H9 (cell line): ENCODE data around the gene ITPR2. TPM values are rescaled to one million over a fixed set of nuclear protein-coding genes. Genes with fewer than 3 reads are reported as not detected.

Source experiments
- DNase-seq: peaks from one replicate; pipeline ENCODE4 v3.0.0-alpha.2; 2017
- H2AFZ ChIP-seq: one replicate; pipeline ENCODE4 v1.6.1; 2013; ENCODE audit warnings: mild to moderate bottlenecking, low read length, control low read depth, moderate library complexity
- H2AK5ac ChIP-seq: 2 replicates; pipeline ENCODE4 v1.6.1; 2013; ENCODE audit warnings: low read length, control low read depth, mixed read lengths; ENCODE audit not compliant: insufficient read length
- H2BK120ac ChIP-seq: one replicate; pipeline ENCODE4 v1.6.1; 2013; ENCODE audit warnings: low read depth, mild to moderate bottlenecking, low read length, control low read depth, inconsistent platforms; ENCODE audit not compliant: poor library complexity, severe bottlenecking
- H2BK12ac ChIP-seq: 2 replicates; pipeline ENCODE4 v1.6.1; 2013; ENCODE audit warnings: low read length, control low read depth, mixed read lengths, low read depth; ENCODE audit not compliant: insufficient read length
- H2BK15ac ChIP-seq: 2 replicates; pipeline ENCODE4 v1.6.1; 2013; ENCODE audit warnings: low read depth, low read length, control low read depth
- H2BK20ac ChIP-seq: one replicate; pipeline ENCODE4 v1.6.1; 2013; ENCODE audit warnings: low read depth, mild to moderate bottlenecking, low read length, control low read depth, inconsistent platforms; ENCODE audit not compliant: poor library complexity, severe bottlenecking
- H2BK5ac ChIP-seq: 2 replicates; pipeline ENCODE4 v1.6.1; 2013; ENCODE audit warnings: low read length, control low read depth, mixed read lengths; ENCODE audit not compliant: insufficient read length
- H3K14ac ChIP-seq: 2 replicates; pipeline ENCODE4 v1.6.1; 2013; ENCODE audit warnings: low read length, control low read depth; ENCODE audit not compliant: insufficient read depth
- H3K18ac ChIP-seq: 2 replicates; pipeline ENCODE4 v1.6.1; 2013; ENCODE audit warnings: low read depth, mild to moderate bottlenecking, mixed read lengths, low read length, control low read depth; ENCODE audit not compliant: insufficient read length
- H3K23ac ChIP-seq: 2 replicates; pipeline ENCODE4 v1.6.1; 2013; ENCODE audit warnings: low read length, control low read depth, mixed read lengths, low read depth; ENCODE audit not compliant: insufficient read length
- H3K23me2 ChIP-seq: 2 replicates; pipeline ENCODE4 v1.6.1; 2013; ENCODE audit warnings: low read depth, mild to moderate bottlenecking, mixed read lengths, low read length, control low read depth; ENCODE audit not compliant: insufficient read length, poor library complexity, severe bottlenecking
- H3K27ac ChIP-seq: 2 replicates; pipeline ENCODE4 v1.5.1; 2013; ENCODE audit warnings: low read length, control low read depth, mixed read lengths, low read depth; ENCODE audit not compliant: insufficient read length
- H3K27me3 ChIP-seq: 2 replicates; pipeline ENCODE4 v1.6.1; 2013; ENCODE audit warnings: low read length, control low read depth, inconsistent platforms; ENCODE audit not compliant: insufficient read depth
- H3K4ac ChIP-seq: 2 replicates; pipeline ENCODE4 v1.6.1; 2013; ENCODE audit warnings: low read depth, mild to moderate bottlenecking, control low read depth, inconsistent platforms, low read length, moderate library complexity
- H3K4me1 ChIP-seq: 2 replicates; pipeline ENCODE4 v1.6.1; 2013; ENCODE audit warnings: low read length, control low read depth, inconsistent platforms; ENCODE audit not compliant: insufficient read depth
- H3K4me2 ChIP-seq: 2 replicates; pipeline ENCODE4 v1.6.1; 2013; ENCODE audit warnings: low read length, control low read depth, mixed read lengths; ENCODE audit not compliant: insufficient read length, insufficient read depth
- H3K56ac ChIP-seq: 2 replicates; pipeline ENCODE4 v1.6.1; 2013; ENCODE audit warnings: low read depth, mild to moderate bottlenecking, mixed read lengths, low read length, control low read depth; ENCODE audit not compliant: insufficient read length
- H3K79me1 ChIP-seq: 2 replicates; pipeline ENCODE4 v1.6.1; 2013; ENCODE audit warnings: low read depth, mild to moderate bottlenecking, moderate library complexity, low read length, control low read depth, inconsistent platforms; ENCODE audit not compliant: insufficient read depth, poor library complexity, severe bottlenecking
- H3K79me2 ChIP-seq: 2 replicates; pipeline ENCODE4 v1.6.1; 2013; ENCODE audit warnings: low read length, control low read depth, inconsistent platforms; ENCODE audit not compliant: insufficient read depth
- H3K9ac ChIP-seq: 2 replicates; pipeline ENCODE4 v1.6.1; 2013; ENCODE audit warnings: low read length, control low read depth, mixed read lengths; ENCODE audit not compliant: insufficient read length; ENCODE audit errors: extremely low read depth
- H3K9me3 ChIP-seq: one replicate; pipeline ENCODE4 v1.6.1; 2013; ENCODE audit warnings: low read depth, low read length, inconsistent platforms; ENCODE audit not compliant: control insufficient read depth
- H3T11ph ChIP-seq: one replicate; pipeline ENCODE4 v1.6.1; 2013; ENCODE audit warnings: mild to moderate bottlenecking, low read length, control low read depth, inconsistent platforms
- H4K20me1 ChIP-seq: one replicate; pipeline ENCODE4 v1.6.1; 2013; ENCODE audit not compliant: control insufficient read depth, insufficient read length, insufficient read depth
- H4K5ac ChIP-seq: 2 replicates; pipeline ENCODE4 v1.6.1; 2013; ENCODE audit warnings: low read depth, mild to moderate bottlenecking, mixed read lengths, low read length, control low read depth; ENCODE audit not compliant: insufficient read length
- H4K8ac ChIP-seq: replicated peaks from 2 replicates; pipeline ENCODE4 v1.6.1; 2013; ENCODE audit warnings: low read length, control low read depth, mixed read lengths, low read depth; ENCODE audit not compliant: insufficient read length
- H4K91ac ChIP-seq: 2 replicates; pipeline ENCODE4 v1.6.1; 2013; ENCODE audit warnings: low read depth, mild to moderate bottlenecking, moderate library complexity, mixed read lengths, low read length, control low read depth; ENCODE audit not compliant: insufficient read length
- H3K27ac Mint-ChIP-seq, 3 experiments: 2 replicates in 2 of 3; 3 replicates in 1 of 3; pipeline ENCODE4 v1.8.0; 2020 to 2021; ENCODE audit warnings: mixed read lengths in 3 of 3, mild to moderate bottlenecking in 1 of 3, moderate library complexity in 1 of 3
- H3K27me3 Mint-ChIP-seq: 2 replicates; pipeline ENCODE4 v1.8.0; 2021; ENCODE audit warnings: low read depth, mild to moderate bottlenecking, moderate library complexity, mixed read lengths
- H3K36me3 Mint-ChIP-seq, 3 experiments: 2 replicates in 2 of 3; 3 replicates in 1 of 3; pipeline ENCODE4 v1.8.0; 2020 to 2021; ENCODE audit warnings: low read depth in 3 of 3, mixed read lengths in 3 of 3; ENCODE audit not compliant: insufficient read depth in 1 of 3
- H3K4me1 Mint-ChIP-seq, 2 experiments: 2 replicates each; pipeline ENCODE4 v1.8.0; 2020; ENCODE audit warnings: mixed read lengths in 2 of 2
- H3K4me3 Mint-ChIP-seq, 2 experiments: 2 replicates in 1 of 2; 3 replicates in 1 of 2; pipeline ENCODE4 v1.8.0; 2020 to 2021; ENCODE audit warnings: mild to moderate bottlenecking in 2 of 2, mixed read lengths in 2 of 2, moderate library complexity in 1 of 2
- H3K9me3 Mint-ChIP-seq, 2 experiments: 2 replicates in 1 of 2; 3 replicates in 1 of 2; pipeline ENCODE4 v1.8.0; 2020; ENCODE audit warnings: mild to moderate bottlenecking in 2 of 2, mixed read lengths in 2 of 2, moderate library complexity in 1 of 2
- WGBS: extraction: QIAGEN DNeasy Blood & Tissue Kit; methylation state at CpG from one replicate; pipeline ENCODE4 v1.1.7; 2013; ENCODE audit warnings: missing lambda C conversion rate, low lambda C conversion rate, mixed read lengths; ENCODE audit not compliant: insufficient read length; ENCODE audit errors: extremely low coverage; 5-methylcytosine and 5-hydroxymethylcytosine counted together
- total RNA-seq: library from RNA; stranded (reverse); gene quantifications from 2 replicates; pipeline ENCODE4 v1.2.1, GENCODE V29; 2021
- TF ChIP-seq, protein P1 (sequence below): fragments of 200-600 bp; sonication (generic); conservative IDR thresholded peaks from 3 replicates; pipeline ENCODE4 v1.8.0; 2021; ENCODE audit warnings: antibody characterized with exemption, mild to moderate bottlenecking

ITPR2 gene
- total RNA-seq, 1 experiment from 2014 or later, result 14.8 TPM

DNA sequence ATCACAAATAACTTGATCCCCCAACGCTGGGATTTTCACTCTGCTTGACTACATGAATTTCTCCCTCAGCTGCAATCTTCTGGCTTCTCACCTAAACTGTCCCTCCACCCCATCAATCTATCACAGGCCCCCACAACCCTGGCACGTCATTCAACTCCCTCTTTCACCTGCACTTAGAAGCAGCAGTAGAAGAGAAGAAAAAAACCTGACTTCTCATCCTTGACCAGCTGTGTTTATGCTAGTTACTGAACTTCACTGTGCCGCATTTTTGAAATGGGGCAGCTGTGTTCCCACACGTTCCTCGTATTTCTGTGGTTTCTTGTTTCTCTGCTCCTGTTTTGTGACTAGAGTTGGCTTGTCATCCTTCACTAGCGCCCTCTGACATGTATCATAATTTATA lies 35.0 kb downstream of the ITPR2 start:
- no peak overlapping the region for H4K91ac ChIP-seq
- no peak overlapping the region for H3K14ac ChIP-seq
- WGBS, result no CpG with 5 or more reads among the region's 6 CpGs
- H2BK15ac ChIP-seq, result no peak overlapping the region
- H3K4me2 ChIP-seq, result no peak overlapping the region
- H3K79me2 ChIP-seq, result peaks cover 4% of the 10 kb centered on the region; the same call in 1 of the 2 replicates
- TF ChIP-seq, protein P1, sequence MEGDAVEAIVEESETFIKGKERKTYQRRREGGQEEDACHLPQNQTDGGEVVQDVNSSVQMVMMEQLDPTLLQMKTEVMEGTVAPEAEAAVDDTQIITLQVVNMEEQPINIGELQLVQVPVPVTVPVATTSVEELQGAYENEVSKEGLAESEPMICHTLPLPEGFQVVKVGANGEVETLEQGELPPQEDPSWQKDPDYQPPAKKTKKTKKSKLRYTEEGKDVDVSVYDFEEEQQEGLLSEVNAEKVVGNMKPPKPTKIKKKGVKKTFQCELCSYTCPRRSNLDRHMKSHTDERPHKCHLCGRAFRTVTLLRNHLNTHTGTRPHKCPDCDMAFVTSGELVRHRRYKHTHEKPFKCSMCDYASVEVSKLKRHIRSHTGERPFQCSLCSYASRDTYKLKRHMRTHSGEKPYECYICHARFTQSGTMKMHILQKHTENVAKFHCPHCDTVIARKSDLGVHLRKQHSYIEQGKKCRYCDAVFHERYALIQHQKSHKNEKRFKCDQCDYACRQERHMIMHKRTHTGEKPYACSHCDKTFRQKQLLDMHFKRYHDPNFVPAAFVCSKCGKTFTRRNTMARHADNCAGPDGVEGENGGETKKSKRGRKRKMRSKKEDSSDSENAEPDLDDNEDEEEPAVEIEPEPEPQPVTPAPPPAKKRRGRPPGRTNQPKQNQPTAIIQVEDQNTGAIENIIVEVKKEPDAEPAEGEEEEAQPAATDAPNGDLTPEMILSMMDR, result no peak
- no peaks in the 10 kb centered on the region for H3K9me3 ChIP-seq
- no peak for DNase-seq
- H4K8ac ChIP-seq, result no peak overlapping the region
- H3T11ph ChIP-seq, result no peak overlapping the region
- no peak overlapping the region for H3K27ac ChIP-seq
- H3K9ac ChIP-seq, result no peak overlapping the region
- no peak overlapping the region for H3K4ac ChIP-seq
- H2AK5ac ChIP-seq, result no peak overlapping the region
- H3K23me2 ChIP-seq, result no peaks in the 10 kb centered on the region
- H3K18ac ChIP-seq, result no peak overlapping the region
- Mint-ChIP-seq H3K27ac (peak overlapping the region in 1 of 3 experiments; percentile 54; a peak in 3 of 7 replicates), H3K27me3 (no peaks in the 10 kb centered on the region), H3K4me1 (no peaks in the 10 kb centered on the region; a peak in 1 of 4 replicates), H3K4me3 (no peak overlapping the region), H3K9me3 (no peaks in the 10 kb centered on the region), H3K36me3 (peaks cover 0 to 4% (median 0%) of the 10 kb centered on the region in 3 experiments; a peak in 1 of 7 replicates)
- no peak overlapping the region for H2BK5ac ChIP-seq
- no peak overlapping the region for H3K23ac ChIP-seq
- H2AFZ ChIP-seq, result no peak overlapping the region
- no peak overlapping the region for H4K5ac ChIP-seq
- no peak overlapping the region for H3K56ac ChIP-seq
- H3K27me3 ChIP-seq, result no peaks in the 10 kb centered on the region
- no peak overlapping the region for H2BK120ac ChIP-seq
- H2BK12ac ChIP-seq, result no peak overlapping the region
- H3K4me1 ChIP-seq, result no peaks in the 10 kb centered on the region
- H4K20me1 ChIP-seq, result no peaks in the 10 kb centered on the region
- no peaks in the 10 kb centered on the region for H3K79me1 ChIP-seq
- H2BK20ac ChIP-seq, result no peak overlapping the region
